Measurements from ENCODE around the gene EXOSC6. TPM values are rescaled to one million over a fixed set of nuclear protein-coding genes. Genes with fewer than 3 reads are reported as not detected.
"Not testable (repeated sequence)": the region's sequence is repeated elsewhere in the genome, so short reads cannot be mapped to it uniquely, and the experiment has no call there.

The EXOSC6 gene
- polyA plus RNA-seq, 4 donors, result 12.8 to 18.2 (median 15.6) TPM

GRCh38 chr16:70203508-70203907 lies 48.2 kb downstream of the EXOSC6 start:
- not testable (repeated sequence) for DNase-seq (ENCODE audit: low read depth in 4 of 4, low spot score in 3 of 4)

DNA sequence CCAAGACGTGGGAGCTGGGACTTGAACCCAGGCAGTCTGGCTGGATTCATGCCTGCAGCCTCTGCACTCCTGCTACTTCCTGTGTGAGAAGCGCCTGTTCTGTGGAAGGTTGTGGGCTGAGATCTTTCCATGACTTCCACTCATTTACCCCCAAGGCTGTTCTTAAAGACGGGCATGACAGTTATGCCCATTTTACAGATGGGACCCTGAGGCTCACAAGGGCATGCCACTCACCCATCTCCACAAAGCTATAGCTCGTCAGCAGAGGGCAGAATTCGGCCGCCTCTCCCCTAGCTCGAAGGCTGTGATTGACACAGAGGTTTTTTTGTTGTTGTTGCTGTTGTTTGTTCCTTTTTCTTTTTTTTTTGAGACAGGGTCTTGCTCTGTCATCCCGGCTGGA lies 51.7 kb downstream of the EXOSC6 start:
- not testable (repeated sequence) for DNase-seq (ENCODE audit: low read depth in 4 of 4, low spot score in 3 of 4)

DNA sequence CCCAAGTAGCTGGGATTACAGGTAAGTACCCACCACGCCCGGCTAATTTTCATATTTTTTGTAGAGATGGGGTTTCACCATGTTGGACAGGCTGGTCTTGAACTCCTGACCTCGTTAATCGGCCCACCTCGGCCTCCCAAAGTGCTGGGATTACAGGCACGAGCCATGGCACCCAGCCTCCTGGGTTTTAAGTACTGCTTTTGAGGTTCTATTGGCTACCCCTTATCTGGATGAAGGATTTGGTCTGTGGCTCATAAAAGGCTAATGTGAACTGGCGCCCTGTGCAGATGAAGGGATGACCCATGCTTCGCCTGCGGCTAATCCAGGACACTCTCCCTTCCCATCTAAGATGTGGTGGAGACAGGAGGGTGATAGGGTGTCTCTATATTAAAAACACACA lies 52.6 kb downstream of the EXOSC6 start:
- not testable (repeated sequence) for DNase-seq (ENCODE audit: low read depth in 4 of 4, low spot score in 3 of 4)

DNA sequence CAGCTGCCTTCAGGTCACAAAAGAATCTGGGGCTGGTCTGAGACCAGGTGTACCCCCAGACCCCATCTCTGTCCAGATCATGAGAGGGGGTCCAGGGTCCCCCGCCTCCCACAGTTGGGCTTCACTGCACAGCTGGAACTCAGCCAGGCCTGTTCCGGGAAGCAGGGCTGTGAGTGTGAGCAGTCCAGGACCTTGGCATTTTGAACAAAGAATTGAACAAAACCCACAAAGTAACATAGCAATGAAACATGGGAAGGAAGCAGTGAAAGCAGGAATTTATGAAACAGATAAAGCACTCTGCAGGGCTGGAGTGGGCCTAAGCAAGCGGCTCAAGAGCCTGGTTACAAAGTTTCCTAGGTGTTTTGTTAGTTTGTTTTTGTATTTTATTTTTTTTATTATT lies 53.1 kb downstream of the EXOSC6 start:
- DNase-seq (ENCODE audit: low read depth in 4 of 4, low spot score in 3 of 4), result not testable (repeated sequence)

DNA sequence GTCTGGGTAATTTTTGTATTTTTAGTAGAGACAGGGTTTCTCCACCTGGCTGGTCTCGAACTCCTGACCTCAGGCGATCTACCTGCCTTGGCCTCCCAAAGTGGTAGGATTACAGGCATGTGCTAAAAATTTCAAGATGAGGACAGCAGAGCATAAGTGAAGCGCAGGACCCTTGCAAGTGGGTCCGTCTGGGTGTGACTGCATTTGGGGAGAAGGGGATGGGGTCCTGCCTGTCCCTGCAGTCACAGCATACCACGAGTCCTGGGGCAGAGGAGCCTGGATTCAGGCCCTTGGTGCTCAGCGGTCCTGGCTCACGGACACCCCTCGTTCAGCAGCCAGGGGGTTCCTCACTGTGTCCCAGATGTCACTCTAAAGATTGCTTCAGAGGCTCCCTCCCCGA lies 53.5 kb downstream of the EXOSC6 start:
- not testable (repeated sequence) for DNase-seq (ENCODE audit: low read depth in 4 of 4, low spot score in 3 of 4)

DNA sequence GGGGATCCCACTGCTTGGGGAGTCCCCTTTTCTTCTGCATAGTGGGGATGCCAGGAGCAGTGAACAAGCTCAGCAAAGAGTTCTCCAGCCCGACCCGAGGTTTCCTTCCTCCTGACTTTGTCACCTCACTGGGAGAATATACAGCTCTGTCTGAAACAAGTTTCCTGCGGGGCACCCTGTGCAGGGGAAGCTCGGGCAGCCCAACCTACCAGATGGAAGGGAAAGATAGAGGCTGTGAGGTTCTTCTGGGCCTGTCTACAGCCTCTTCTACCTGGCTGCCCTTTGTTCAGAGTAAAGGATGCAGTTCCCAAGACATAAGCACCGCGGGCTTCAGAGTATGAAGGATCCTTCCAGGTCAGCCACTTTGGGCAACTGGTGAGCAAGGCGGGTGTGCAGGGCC lies 54.1 kb downstream of the EXOSC6 start:
- not testable (repeated sequence) for DNase-seq (ENCODE audit: low read depth in 4 of 4, low spot score in 3 of 4)

Other genes with a start within 250 kb of the EXOSC6 start
- gene PDPR, start 137.6 kb downstream of the EXOSC6 start, polyA plus RNA-seq (ENCODE audit: insufficient read length in 4 of 4), result 10 to 100 TPM; 26.7 to 49.5 (median 36.4) TPM
- gene CLEC18C, start 78.2 kb downstream of the EXOSC6 start, polyA plus RNA-seq (ENCODE audit: insufficient read length in 4 of 4), result 10 to 100 TPM; 43.0 to 76.2 (median 49.4) TPM
- 10 to 100 TPM; 81.8 to 89.9 (median 86.1) TPM for gene AARS1, start 37.6 kb upstream of the EXOSC6 start, polyA plus RNA-seq (ENCODE audit: insufficient read length in 4 of 4)
- 10 to 100 TPM; 35.6 to 43.6 (median 39.1) TPM for gene DDX19B, start 47.2 kb upstream of the EXOSC6 start, polyA plus RNA-seq (ENCODE audit: insufficient read length in 4 of 4)
- 10 to 100 TPM; 45.1 to 52.6 (median 48.2) TPM for gene DDX19A, start 95.0 kb upstream of the EXOSC6 start, polyA plus RNA-seq (ENCODE audit: insufficient read length in 4 of 4)
- 10 to 100 TPM; 25.0 to 34.7 (median 28.2) TPM for gene ST3GAL2, start 187.2 kb upstream of the EXOSC6 start, polyA plus RNA-seq (ENCODE audit: insufficient read length in 4 of 4)
- gene FCSK, start 202.7 kb upstream of the EXOSC6 start, polyA plus RNA-seq (ENCODE audit: insufficient read length in 4 of 4), result 10 to 100 TPM; 13.7 to 17.5 (median 14.2) TPM